Subcutaneous adipose tissue (tissue), 4 donors: Measurements from ENCODE around the gene COA7. TPM values are rescaled to one million over a fixed set of nuclear protein-coding genes. Genes with fewer than 3 reads are reported as not detected.

Experiments used
- total RNA-seq, 4 donors: library from RNA; depleted of rRNA; stranded (reverse); fragments of >200 nt; gene quantifications; one replicate each; pipeline ENCODE4 v1.1.0, GENCODE V29; 2016
- TF ChIP-seq, protein P1 (sequence below): fragments of 450-650 bp; IDR thresholded peaks from one replicate; pipeline ENCODE4 v1.5.1; 2016; ENCODE audit warnings: low read depth, mild to moderate bottlenecking, control low read depth, antibody characterized with exemption, moderate library complexity

COA7 gene
- total RNA-seq, 4 donors from 2014 or later = 7.0 to 11.9 (median 7.2) TPM

DNA sequence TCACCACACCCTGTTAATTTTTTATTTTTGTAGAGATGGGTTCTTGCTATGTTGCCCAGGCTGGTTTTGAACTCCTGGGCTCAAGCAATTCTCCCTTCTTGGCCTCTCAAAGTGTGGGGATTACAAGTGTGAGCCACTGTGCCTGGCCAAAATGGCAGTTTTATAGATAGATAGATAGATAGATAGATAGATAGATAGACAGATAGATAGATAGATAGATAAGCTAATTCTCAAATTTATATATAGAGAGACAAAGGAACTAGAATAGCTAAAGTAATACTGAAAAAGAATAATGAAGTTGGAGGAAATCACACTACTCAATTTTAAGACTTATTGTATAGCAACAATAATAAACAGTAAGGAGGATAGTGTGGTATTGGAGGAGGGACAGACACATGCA, 44.1 kb downstream of the COA7 start:
- TF ChIP-seq, protein P1, sequence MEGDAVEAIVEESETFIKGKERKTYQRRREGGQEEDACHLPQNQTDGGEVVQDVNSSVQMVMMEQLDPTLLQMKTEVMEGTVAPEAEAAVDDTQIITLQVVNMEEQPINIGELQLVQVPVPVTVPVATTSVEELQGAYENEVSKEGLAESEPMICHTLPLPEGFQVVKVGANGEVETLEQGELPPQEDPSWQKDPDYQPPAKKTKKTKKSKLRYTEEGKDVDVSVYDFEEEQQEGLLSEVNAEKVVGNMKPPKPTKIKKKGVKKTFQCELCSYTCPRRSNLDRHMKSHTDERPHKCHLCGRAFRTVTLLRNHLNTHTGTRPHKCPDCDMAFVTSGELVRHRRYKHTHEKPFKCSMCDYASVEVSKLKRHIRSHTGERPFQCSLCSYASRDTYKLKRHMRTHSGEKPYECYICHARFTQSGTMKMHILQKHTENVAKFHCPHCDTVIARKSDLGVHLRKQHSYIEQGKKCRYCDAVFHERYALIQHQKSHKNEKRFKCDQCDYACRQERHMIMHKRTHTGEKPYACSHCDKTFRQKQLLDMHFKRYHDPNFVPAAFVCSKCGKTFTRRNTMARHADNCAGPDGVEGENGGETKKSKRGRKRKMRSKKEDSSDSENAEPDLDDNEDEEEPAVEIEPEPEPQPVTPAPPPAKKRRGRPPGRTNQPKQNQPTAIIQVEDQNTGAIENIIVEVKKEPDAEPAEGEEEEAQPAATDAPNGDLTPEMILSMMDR = no peak

DNA sequence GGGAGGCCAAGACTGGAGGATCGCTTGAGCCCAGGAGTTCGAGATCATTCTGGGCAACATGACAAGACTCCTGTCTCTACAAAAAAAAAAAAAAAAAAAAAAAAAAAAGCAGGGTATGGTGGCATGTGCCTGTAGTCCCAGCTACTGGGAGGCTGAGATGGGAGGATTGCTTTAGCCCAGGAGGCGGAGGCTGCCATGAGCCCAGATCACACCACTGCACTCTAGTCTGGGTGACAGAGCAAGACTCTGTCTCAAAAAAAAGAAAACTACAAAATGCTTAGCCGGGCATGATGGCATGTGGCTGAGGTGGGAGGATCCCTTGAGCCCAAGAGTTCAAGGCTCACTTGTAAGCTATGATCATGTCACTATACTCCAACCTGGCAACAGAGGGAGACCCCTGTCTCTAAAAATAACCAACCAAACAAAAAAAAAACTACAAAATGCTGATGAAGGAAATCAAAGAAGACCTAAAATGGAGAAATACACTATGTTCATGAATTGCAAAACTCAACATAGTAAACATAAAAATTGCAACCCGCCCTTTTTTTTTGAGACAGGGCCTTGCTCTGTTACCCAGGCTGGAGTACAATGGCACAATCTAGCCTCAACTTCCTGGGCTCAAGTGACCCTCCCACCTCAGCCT, 44.8 kb downstream of the COA7 start:
- TF ChIP-seq, protein P1 = no peak

DNA sequence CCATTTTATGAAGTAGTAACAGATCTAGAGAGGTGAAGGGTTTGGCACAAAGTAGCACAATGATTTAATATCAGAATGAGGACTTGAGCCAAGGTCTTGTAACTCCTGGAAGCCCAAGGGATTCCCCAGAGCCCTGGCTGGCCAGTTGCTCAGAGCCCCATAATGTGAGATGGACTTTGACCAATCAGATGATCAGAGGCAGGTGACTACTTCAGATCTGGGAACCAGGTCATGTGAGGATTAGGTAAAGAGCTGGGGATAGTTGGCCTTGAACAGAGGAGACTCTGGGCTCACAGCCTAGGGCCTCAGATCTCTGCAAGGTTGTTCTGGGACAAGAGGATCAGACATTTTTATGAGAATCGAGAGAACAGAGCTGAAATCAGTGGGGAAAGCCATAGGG, 46.2 kb downstream of the COA7 start:
- TF ChIP-seq, protein P1 = no peak

DNA sequence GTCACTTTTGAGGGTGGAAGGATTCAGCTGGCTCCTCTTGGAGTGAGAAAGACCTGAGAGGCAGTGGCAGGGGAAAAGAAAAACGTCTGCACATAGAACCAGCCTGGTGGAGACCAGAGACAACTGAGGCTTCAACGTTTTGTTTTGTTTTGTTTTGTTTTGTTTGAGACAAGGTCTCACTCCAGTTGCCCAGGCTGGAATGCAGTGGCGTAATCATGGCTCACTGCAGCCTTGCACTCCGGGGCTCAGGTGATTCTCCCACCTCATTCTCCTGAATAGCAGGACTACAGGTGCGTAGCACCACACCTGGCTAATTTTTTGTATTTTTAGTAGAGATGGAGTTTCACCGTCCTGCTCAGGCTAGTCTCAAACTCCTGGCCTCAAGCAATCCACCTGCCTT, 52.9 kb downstream of the COA7 start:
- TF ChIP-seq, protein P1 = no peak

DNA sequence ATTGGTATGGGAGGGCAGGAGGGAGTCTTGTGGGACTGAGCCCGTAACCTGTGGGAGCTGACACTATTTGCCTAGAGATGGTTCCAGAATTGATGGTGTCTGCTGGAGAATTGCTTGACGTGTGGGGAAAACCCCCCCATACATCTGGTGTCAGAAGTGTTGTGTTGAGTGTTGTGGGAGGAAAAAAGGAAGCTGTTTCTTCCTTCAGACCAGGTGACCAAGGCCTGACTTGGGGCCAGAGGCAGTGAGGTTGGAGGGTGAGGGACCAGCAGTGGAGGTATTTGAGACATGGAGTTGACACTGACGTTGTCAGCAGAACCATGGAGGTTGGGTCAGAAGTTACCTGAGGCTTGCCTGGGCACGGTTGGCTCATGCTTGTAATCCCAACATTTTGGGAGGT, 56.8 kb downstream of the COA7 start:
- TF ChIP-seq, protein P1 = no peak

DNA sequence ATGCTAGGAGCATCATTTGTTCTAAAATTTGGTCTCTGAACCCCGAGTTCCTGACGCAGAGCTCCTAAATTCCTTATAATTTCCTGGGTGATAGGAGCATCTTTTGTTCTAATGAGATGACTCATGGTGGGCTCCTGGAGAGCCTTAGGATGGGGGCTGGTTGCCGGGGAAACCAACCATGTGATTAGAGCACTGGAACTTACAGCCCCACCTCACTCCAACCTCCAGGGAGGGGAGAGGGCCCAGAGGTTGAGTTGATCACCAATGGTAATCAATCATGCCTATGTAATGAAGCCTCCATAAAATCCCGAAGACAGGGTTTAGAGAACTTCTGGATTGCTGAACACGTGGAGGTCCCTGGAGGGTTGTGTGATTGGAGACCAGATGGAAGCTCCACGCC, 57.5 kb downstream of the COA7 start:
- TF ChIP-seq, protein P1 = no peak

DNA sequence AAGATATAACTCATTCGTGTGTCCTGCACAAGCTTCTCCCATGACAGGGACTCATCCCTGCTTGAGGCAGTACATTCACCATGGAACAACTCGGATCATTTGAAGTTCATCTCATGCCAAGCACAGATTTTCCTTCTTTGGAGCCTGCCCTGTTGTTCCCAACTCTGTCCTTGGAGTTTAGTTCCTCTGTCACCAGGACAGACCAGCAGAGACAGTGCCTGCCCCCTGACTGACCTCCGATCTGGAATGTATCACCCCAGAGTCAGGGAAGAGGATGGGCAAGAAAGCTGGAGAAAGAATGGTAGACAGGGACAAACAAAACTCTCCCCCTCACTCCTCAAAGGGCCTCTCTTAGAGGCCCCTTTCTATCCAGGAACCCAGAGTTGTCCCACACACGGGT, 60.2 kb downstream of the COA7 start:
- TF ChIP-seq, protein P1 = no peak
